Neural cell (in vitro differentiated cells): ENCODE data around the gene CRYBB3. TPM values are rescaled to one million over a fixed set of nuclear protein-coding genes. Genes with fewer than 3 reads are reported as not detected.

Experiments
- H2AFZ ChIP-seq: fragments of 200-600, 300-800 bp; sonication (generic), shearing (Covaris generic); 2 replicates; pipeline ENCODE4 v1.6.0; 2014; ENCODE audit warnings: low read depth, mild to moderate bottlenecking, antibody characterized with exemption, low read length, moderate library complexity
- H3F3A ChIP-seq: fragments of 200-600 bp; shearing (Covaris generic); 2 replicates; pipeline ENCODE4 v1.6.1; 2016; ENCODE audit warnings: mild to moderate bottlenecking, moderate library complexity, mixed read lengths, antibody characterized with exemption, low read length; ENCODE audit not compliant: insufficient read depth, poor library complexity, severe bottlenecking
- H3K27ac ChIP-seq: fragments of 200-600, 300-800 bp; sonication (generic), shearing (Covaris generic); 2 replicates; pipeline ENCODE4 v1.5.1; 2014; ENCODE audit warnings: mild to moderate bottlenecking, low read length, moderate library complexity
- H3K27me3 ChIP-seq: fragments of 300-800, 200-600 bp; sonication (generic), shearing (Covaris generic); 2 replicates; pipeline ENCODE4 v1.6.0; 2014; ENCODE audit warnings: mild to moderate bottlenecking, low read depth, low read length, moderate library complexity; ENCODE audit not compliant: insufficient read depth
- H3K36me3 ChIP-seq: fragments of 300-800, 200-600 bp; sonication (generic), shearing (Covaris generic); 2 replicates; pipeline ENCODE4 v1.5.1; 2014; ENCODE audit warnings: mild to moderate bottlenecking, antibody characterized with exemption, low read length, moderate library complexity; ENCODE audit not compliant: insufficient read depth
- H3K4me2 ChIP-seq: fragments of 300-800, 200-600 bp; sonication (generic), shearing (Covaris generic); 2 replicates; pipeline ENCODE4 v1.6.0; 2014; ENCODE audit warnings: mild to moderate bottlenecking, low read length
- H3K4me3 ChIP-seq: fragments of 300-800, 200-600 bp; sonication (generic), shearing (Covaris generic); 2 replicates; pipeline ENCODE4 v1.5.1; 2014; ENCODE audit warnings: mild to moderate bottlenecking, low read length, moderate library complexity
- H3K79me2 ChIP-seq: fragments of 200-600 bp; shearing (Covaris generic); replicated peaks from 2 replicates; pipeline ENCODE4 v1.6.0; 2014; ENCODE audit warnings: mild to moderate bottlenecking, low read length, moderate library complexity; ENCODE audit not compliant: insufficient read depth
- H3K9ac ChIP-seq: fragments of 300-800, 200-600 bp; sonication (generic), shearing (Covaris generic); 2 replicates; pipeline ENCODE4 v1.6.1; 2016; ENCODE audit warnings: mild to moderate bottlenecking, low read length, mixed read lengths
- H3K9me2 ChIP-seq: fragments of 200-600 bp; shearing (Covaris generic); 2 replicates; pipeline ENCODE4 v1.6.1; 2016; ENCODE audit warnings: mild to moderate bottlenecking, low read length, mixed read lengths; ENCODE audit not compliant: insufficient read depth
- H3K9me3 ChIP-seq: fragments of 200-600, 300-800 bp; sonication (generic), shearing (Covaris generic); 2 replicates; pipeline ENCODE4 v1.6.1; 2016; ENCODE audit warnings: mild to moderate bottlenecking, mixed run types, low read length, moderate library complexity, mixed read lengths
- H4K20me1 ChIP-seq: fragments of 200-600 bp; shearing (Covaris generic); 2 replicates; pipeline ENCODE4 v1.6.1; 2016; ENCODE audit warnings: mild to moderate bottlenecking, mixed run types; ENCODE audit not compliant: insufficient read depth
- CTCF ChIP-seq: fragments of 450-650 bp; IDR thresholded peaks from 2 replicates; pipeline ENCODE4 v1.5.1; 2014; ENCODE audit warnings: antibody characterized with exemption, mild to moderate bottlenecking, moderate library complexity; ENCODE audit not compliant: poor library complexity, severe bottlenecking
- EP300 ChIP-seq: fragments of 450-650 bp; conservative IDR thresholded peaks from 2 replicates; pipeline ENCODE4 v1.6.1; 2014; ENCODE audit warnings: antibody characterized with exemption, mild to moderate bottlenecking, moderate library complexity; ENCODE audit not compliant: poor library complexity, severe bottlenecking
- EZH2 ChIP-seq: fragments of 200-600, 300-800 bp; shearing (Covaris generic), sonication (generic); IDR thresholded peaks from 2 replicates; pipeline ENCODE4 v1.6.1; 2014; ENCODE audit warnings: antibody characterized with exemption, low read length, borderline replicate concordance, mild to moderate bottlenecking; ENCODE audit not compliant: insufficient read depth, poor library complexity, severe bottlenecking
- MXI1 ChIP-seq: fragments of 450-650 bp; conservative IDR thresholded peaks from 2 replicates; pipeline ENCODE4 v1.6.1; 2014; ENCODE audit warnings: antibody characterized with exemption, mild to moderate bottlenecking; ENCODE audit not compliant: poor library complexity, severe bottlenecking
- POLR2AphosphoS5 ChIP-seq: IDR thresholded peaks from 2 replicates; pipeline ENCODE4 v1.6.1; 2012
- RAD21 ChIP-seq: fragments of 450-650 bp; conservative IDR thresholded peaks from 2 replicates; pipeline ENCODE4 v1.6.1; 2014; ENCODE audit warnings: antibody characterized with exemption, mild to moderate bottlenecking, moderate library complexity
- SMC3 ChIP-seq: fragments of 450-650 bp; conservative IDR thresholded peaks from 2 replicates; pipeline ENCODE4 v1.6.1; 2014; ENCODE audit warnings: antibody characterized with exemption, mild to moderate bottlenecking, moderate library complexity; ENCODE audit not compliant: poor library complexity
- TAF1 ChIP-seq: IDR thresholded peaks from 2 replicates; pipeline ENCODE4 v1.6.1; 2012; ENCODE audit warnings: low read depth
- polyA plus RNA-seq: library from polyadenylated mRNA; depleted of rRNA; stranded (reverse); fragments of >200 nt; gene quantifications from 2 replicates; pipeline ENCODE4 v1.2.3, GENCODE V29; 2014
- TF ChIP-seq, protein P1 (sequence below): IDR thresholded peaks from 2 replicates; pipeline ENCODE4 v1.6.1; 2012; ENCODE audit warnings: borderline replicate concordance

The CRYBB3 gene
- polyA plus RNA-seq, 1 donor from 2014 or later: not detected

DNA sequence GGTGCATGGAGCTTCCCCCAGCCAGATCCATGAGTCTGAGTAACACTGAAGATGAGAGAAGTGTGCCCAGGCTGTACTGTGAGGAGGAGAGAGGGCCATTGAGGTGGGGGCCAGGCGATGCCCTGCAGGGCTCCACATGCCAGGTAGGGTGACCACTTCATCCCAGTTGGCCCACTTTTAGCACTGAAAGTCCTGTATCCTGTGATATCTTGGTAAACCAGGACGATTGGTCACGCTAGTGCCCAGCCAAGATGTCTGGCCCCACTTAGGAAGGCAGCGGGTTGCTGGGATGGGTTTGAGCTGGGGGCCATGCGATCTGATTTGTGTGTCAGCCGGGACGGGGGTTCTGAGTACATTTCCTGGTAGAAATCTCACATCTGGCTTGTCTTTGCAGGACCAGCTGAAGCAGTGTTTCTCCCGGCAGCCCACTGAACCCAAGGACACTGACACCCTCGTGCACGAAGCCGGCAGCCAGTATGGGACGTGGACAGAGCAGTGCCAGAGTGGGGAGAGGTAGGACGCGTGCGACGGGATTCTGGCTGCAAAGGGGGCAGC is 29.2 kb upstream of the CRYBB3 start:
- H3K27ac ChIP-seq: no peak overlapping the region
- no peaks in the 10 kb centered on the region for H3K79me2 ChIP-seq
- no peaks in the 10 kb centered on the region for H3K36me3 ChIP-seq
- no peaks in the 10 kb centered on the region for H3K9me3 ChIP-seq
- no peak overlapping the region for H2AFZ ChIP-seq
- no peak overlapping the region for H3K4me2 ChIP-seq
- no peaks in the 10 kb centered on the region for H3F3A ChIP-seq
- H3K27me3 ChIP-seq: no peaks in the 10 kb centered on the region
- no peaks in the 10 kb centered on the region for H4K20me1 ChIP-seq
- no peaks in the 10 kb centered on the region for H3K9me2 ChIP-seq
- TF ChIP-seq CTCF (no peak), TAF1 (no peak), EP300 (no peak), POLR2AphosphoS5 (no peak), EZH2 (no peak), MXI1 (no peak), RAD21 (no peak), SMC3 (no peak)
- TF ChIP-seq, protein P1, sequence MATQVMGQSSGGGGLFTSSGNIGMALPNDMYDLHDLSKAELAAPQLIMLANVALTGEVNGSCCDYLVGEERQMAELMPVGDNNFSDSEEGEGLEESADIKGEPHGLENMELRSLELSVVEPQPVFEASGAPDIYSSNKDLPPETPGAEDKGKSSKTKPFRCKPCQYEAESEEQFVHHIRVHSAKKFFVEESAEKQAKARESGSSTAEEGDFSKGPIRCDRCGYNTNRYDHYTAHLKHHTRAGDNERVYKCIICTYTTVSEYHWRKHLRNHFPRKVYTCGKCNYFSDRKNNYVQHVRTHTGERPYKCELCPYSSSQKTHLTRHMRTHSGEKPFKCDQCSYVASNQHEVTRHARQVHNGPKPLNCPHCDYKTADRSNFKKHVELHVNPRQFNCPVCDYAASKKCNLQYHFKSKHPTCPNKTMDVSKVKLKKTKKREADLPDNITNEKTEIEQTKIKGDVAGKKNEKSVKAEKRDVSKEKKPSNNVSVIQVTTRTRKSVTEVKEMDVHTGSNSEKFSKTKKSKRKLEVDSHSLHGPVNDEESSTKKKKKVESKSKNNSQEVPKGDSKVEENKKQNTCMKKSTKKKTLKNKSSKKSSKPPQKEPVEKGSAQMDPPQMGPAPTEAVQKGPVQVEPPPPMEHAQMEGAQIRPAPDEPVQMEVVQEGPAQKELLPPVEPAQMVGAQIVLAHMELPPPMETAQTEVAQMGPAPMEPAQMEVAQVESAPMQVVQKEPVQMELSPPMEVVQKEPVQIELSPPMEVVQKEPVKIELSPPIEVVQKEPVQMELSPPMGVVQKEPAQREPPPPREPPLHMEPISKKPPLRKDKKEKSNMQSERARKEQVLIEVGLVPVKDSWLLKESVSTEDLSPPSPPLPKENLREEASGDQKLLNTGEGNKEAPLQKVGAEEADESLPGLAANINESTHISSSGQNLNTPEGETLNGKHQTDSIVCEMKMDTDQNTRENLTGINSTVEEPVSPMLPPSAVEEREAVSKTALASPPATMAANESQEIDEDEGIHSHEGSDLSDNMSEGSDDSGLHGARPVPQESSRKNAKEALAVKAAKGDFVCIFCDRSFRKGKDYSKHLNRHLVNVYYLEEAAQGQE: no peak
- no peak overlapping the region for H3K4me3 ChIP-seq
- H3K9ac ChIP-seq: no peak overlapping the region

DNA sequence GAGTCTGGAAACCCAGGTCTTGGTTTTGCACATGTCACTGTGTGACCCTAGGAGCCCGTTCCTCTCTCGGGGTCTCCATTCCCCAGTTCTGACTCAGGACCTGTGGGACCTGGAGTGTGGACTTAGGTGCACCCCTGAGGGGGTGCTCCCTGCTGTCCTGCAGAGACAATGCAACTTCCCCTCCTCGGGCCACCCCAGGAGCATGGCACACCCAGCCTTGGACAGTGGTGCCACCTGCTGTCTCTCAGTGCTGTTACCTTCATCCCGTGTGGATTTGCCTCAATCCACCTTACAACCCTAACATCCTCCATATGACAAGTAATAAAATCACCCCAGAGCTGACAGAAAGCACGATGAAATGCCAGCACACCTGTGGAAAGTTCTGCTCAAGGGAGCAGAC is 27.5 kb upstream of the CRYBB3 start:
- H3F3A ChIP-seq: no peaks in the 10 kb centered on the region
- no peaks in the 10 kb centered on the region for H3K27me3 ChIP-seq
- H2AFZ ChIP-seq: no peak overlapping the region
- TF ChIP-seq POLR2AphosphoS5: no peak
- peak; percentile 52 for TF ChIP-seq CTCF
- peak; percentile 60 for TF ChIP-seq RAD21
- TF ChIP-seq SMC3: peak; percentile 63
- no peaks in the 10 kb centered on the region for H3K36me3 ChIP-seq
- no peak overlapping the region for H3K4me3 ChIP-seq
- no peaks in the 10 kb centered on the region for H3K9me2 ChIP-seq
- H3K9ac ChIP-seq: no peak overlapping the region
- H3K27ac ChIP-seq: no peak overlapping the region
- H3K4me2 ChIP-seq: no peak overlapping the region
- H3K9me3 ChIP-seq: no peaks in the 10 kb centered on the region
- H4K20me1 ChIP-seq: no peaks in the 10 kb centered on the region
- no peaks in the 10 kb centered on the region for H3K79me2 ChIP-seq
